ENCODE data around the gene ZKSCAN1.

Gene ZKSCAN1

GRCh38 chr7:100040575-100040974 is 25.2 kb downstream of the ZKSCAN1 start:
- DNase-seq = no peak

- no peak for DNase-seq
Observed at GRCh38 chr7:100044718-100045117, 29.3 kb downstream of the ZKSCAN1 start.

- DNase-seq = no peak
Observed at GRCh38 chr7:100048680-100049079, 33.3 kb downstream of the ZKSCAN1 start.

- DNase-seq = peak; percentile 75
Observed at GRCh38 chr7:100049441-100050291, 34.3 kb downstream of the ZKSCAN1 start, which contains the start of gene ZSCAN21. TSS of gene ZSCAN21 (plus strand) at chr7:100049774. CDS start at chr7:100057007, 7,233 bp downstream.

- no peak for DNase-seq
Observed at GRCh38 chr7:100051611-100052010, 36.2 kb downstream of the ZKSCAN1 start.

- DNase-seq = peak; percentile 82
Observed at GRCh38 chr7:100053215-100053614, 37.8 kb downstream of the ZKSCAN1 start.

- no peak for DNase-seq
Observed at GRCh38 chr7:100057006-100057405, 41.6 kb downstream of the ZKSCAN1 start.

GRCh38 chr7:100059251-100059739 is 43.9 kb downstream of the ZKSCAN1 start:
- DNase-seq = no peak

- DNase-seq = no peak
Observed at GRCh38 chr7:100061518-100062193, 46.3 kb downstream of the ZKSCAN1 start.

GRCh38 chr7:100063376-100063775 is 48.0 kb downstream of the ZKSCAN1 start:
- DNase-seq = no peak

- DNase-seq = no peak
Observed at GRCh38 chr7:100064162-100064561, 48.8 kb downstream of the ZKSCAN1 start.

- DNase-seq = no peak
Observed at GRCh38 chr7:100065452-100066186, 50.2 kb downstream of the ZKSCAN1 start.

- DNase-seq = no peak
Observed at GRCh38 chr7:100066953-100067352, 51.6 kb downstream of the ZKSCAN1 start.

- no peak for DNase-seq
Observed at GRCh38 chr7:100069991-100070390, 54.6 kb downstream of the ZKSCAN1 start.

- DNase-seq = no peak
Observed at GRCh38 chr7:100071018-100071723, 55.8 kb downstream of the ZKSCAN1 start.

GRCh38 chr7:100072462-100072861 is 57.1 kb downstream of the ZKSCAN1 start:
- DNase-seq = no peak

GRCh38 chr7:100074841-100075240 is 59.4 kb downstream of the ZKSCAN1 start:
- no peak for DNase-seq

GRCh38 chr7:100075418-100075817 is 60.0 kb downstream of the ZKSCAN1 start:
- DNase-seq = no peak

- no peak for DNase-seq
Observed at GRCh38 chr7:100077205-100077604, 61.8 kb downstream of the ZKSCAN1 start.

- no peak for DNase-seq
Observed at GRCh38 chr7:100079024-100079560, 63.7 kb downstream of the ZKSCAN1 start.

GRCh38 chr7:100080907-100081534 is 65.6 kb downstream of the ZKSCAN1 start:
- DNase-seq = peak; percentile 56

Measured in NCI-H774 (cell line).